LNCaP clone FGC (cell line): Measurements from ENCODE around the gene UBAP2.

Experiments used
- DNase-seq: peaks from one replicate; pipeline ENCODE4 v3.0.0-alpha.2; 2011; ENCODE audit warnings: low read depth
- H3K4me3 ChIP-seq: 2 replicates; pipeline ENCODE4 v1.5.1; 2011; ENCODE audit warnings: mild to moderate bottlenecking, low read depth, low read length, control low read depth
- CTCF ChIP-seq: IDR thresholded peaks from 2 replicates; pipeline ENCODE4 v1.5.1; 2012; ENCODE audit warnings: mild to moderate bottlenecking; ENCODE audit not compliant: control insufficient read depth, insufficient read depth; ENCODE audit errors: extremely low read depth

UBAP2 gene

GRCh38 chr9:34072410-34072809 is 23.7 kb upstream of the UBAP2 start:
- H3K4me3 ChIP-seq, result no peak overlapping the region
- TF ChIP-seq CTCF, result no peak
- DNase-seq, result peak; percentile 62

DNA sequence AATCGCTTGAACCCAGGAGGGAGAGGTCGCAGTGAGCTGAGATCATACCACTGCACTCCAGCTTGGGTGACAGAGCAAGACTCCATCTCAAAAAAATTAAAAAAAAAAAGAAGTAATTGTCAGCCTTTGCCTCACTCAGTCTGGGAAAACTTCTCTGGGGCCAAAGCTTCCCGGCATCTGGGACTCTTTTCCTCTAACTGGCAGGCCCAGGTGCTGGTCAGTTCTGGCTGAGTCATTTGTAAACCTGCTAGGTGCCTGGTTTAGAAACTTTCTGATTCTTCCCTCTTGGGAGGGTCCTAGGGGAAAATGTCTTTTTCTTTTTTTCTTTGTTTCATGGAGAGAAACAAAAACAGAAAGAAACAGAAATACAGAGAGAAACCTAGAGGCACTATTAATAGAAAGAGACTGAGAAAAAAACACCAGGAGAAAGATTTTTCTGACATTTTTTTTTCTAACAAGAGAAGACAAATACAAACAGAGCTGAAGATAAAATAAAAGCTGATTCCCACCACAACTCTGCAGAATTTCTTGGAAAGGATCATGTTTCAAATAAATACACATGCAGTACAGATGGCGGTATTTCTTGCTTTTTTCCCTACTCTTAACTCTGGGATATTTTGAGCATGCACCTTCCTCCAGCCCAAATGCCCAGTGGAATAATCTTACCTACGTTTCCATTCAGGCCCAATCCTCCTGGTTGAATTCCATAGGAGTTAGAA is 22.1 kb upstream of the UBAP2 start:
- no peak overlapping the region for H3K4me3 ChIP-seq
- DNase-seq, result no peak
- TF ChIP-seq CTCF, result no peak

DNA sequence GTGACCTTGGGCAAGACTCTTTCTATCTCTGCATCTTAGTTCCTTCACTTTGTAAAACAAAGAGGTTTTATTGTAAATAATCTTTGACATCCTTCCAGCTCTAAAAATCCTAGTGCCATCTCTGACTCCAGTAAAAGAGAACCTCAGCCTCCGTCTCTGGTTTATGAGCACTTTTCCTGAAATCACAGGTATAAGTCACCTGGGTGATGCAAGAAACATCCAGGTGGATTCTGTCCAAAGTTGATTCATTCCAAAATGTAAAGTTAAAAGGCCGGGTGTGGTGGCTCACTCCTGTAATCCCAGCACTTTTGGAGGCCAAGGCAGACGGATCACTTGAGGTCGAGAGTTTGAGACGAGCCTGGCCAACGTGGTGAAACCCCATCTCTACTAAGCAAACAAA is 21.1 kb upstream of the UBAP2 start:
- DNase-seq, result peak; percentile 77
- no peak for TF ChIP-seq CTCF
- H3K4me3 ChIP-seq, result no peak overlapping the region

GRCh38 chr9:34065541-34065940 is 16.9 kb upstream of the UBAP2 start:
- no peak for DNase-seq
- TF ChIP-seq CTCF, result no peak
- H3K4me3 ChIP-seq, result no peak overlapping the region

DNA sequence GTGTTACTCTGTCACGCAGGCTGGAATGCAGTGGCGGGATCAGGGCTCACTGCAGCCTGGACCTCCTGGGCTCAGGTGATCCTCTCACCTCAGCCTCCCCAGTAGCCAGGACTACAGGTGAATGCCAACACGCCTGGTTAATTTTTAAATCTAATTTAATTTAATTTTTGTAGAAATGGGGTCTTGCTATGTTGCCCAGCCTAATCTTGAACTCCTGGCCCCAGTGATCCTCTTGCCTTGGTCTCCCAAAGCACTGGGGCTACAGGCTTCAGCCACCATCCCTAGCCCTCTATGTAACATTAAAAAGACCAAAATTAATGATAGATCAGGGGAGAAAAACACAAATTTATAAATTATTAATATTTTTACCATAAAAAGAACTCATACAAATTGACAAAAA is 11.3 kb upstream of the UBAP2 start:
- no peak overlapping the region for H3K4me3 ChIP-seq
- no peak for DNase-seq
- TF ChIP-seq CTCF, result no peak

DNA sequence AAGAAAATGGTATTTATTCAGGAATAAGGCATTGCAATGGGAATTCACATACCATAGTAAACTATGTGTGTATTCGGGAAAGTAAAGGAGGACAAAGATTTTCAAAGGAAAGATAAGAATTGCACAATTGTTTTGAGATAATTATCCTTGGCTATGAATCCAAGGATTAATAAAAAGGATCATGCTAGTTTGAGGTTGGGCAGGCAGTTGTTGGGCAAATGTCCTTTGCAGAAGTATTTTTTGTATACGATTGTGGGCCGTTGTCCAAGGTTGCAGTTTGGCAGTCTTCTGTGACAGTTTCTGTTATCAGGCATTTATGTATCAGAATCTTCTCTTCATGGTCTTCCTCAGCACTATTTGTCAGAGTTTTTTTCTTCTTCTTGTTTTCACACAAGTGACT is 10.6 kb upstream of the UBAP2 start:
- TF ChIP-seq CTCF, result no peak
- no peak for DNase-seq

GRCh38 chr9:34049630-34050384 is 1.1 kb upstream of the UBAP2 start:
- DNase-seq, result no peak
- TF ChIP-seq CTCF, result no peak
- peak overlapping the region; percentile 98 for H3K4me3 ChIP-seq

More for the DNA sequence above, 10.6 kb upstream of the UBAP2 start:
- no peak overlapping the region for H3K4me3 ChIP-seq
